Astrocyte of the cerebellum (primary cell): ENCODE results near the gene ACVR1B.

ENCODE experiments used
- DNase-seq: peaks from one replicate; pipeline ENCODE4 v3.0.0-alpha.2; 2011; ENCODE audit warnings: low read depth
- H3K4me3 ChIP-seq: 2 replicates; pipeline ENCODE4 v1.5.1; 2011; ENCODE audit warnings: mild to moderate bottlenecking, low read depth, low read length, moderate library complexity
- in situ Hi-C: cut with HindIII; loops from 2 replicates; pipeline ENCODE4 v1.10.0; 2017; ENCODE audit warnings: low sequenced_read_pairs
- TF ChIP-seq, protein P1 (sequence below): IDR thresholded peaks from 2 replicates; pipeline ENCODE4 v1.5.1; 2012; ENCODE audit warnings: low read length, low read depth, moderate library complexity, mild to moderate bottlenecking; ENCODE audit errors: missing control alignments

ACVR1B gene

DNA sequence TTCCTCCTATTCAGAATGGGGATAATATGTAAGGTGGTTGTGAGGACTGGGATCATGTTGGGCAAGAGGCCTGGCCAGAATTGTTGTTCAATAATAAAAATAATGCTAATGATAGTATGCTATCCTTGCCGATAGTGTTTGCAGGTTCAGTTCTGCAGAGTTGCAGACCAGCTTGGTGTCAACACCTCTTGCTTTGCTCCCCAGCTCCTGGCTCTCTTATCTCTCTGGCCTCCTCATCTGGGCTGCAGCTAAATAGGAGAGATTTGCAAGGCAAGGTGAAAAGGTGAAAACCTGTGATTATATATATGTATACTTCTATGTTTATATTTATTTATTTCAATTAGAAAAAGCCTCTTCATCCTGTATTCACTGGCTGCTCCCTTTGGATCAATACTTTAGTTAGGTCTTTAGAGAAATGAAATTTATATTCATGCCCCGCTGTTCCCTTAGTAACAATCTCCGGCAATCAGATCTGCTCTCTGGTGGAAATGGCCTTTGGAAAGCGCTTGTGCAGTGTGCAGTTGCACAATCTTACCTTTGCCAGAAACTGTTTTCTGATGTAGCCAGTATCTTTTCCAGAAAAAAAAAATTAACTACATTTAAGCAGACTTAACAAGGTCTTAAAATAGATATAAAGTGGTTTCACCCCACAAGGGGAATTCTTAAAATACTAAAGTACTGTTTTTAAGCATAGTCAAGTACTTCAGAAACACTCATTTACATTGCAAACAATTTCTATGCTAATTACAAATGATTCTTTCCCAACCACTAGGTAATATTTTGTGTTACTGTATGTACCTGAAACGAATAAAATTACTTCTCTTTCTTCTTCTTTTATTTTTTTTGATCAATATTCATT, 19.1 kb upstream of the ACVR1B start:
- TF ChIP-seq, protein P1, sequence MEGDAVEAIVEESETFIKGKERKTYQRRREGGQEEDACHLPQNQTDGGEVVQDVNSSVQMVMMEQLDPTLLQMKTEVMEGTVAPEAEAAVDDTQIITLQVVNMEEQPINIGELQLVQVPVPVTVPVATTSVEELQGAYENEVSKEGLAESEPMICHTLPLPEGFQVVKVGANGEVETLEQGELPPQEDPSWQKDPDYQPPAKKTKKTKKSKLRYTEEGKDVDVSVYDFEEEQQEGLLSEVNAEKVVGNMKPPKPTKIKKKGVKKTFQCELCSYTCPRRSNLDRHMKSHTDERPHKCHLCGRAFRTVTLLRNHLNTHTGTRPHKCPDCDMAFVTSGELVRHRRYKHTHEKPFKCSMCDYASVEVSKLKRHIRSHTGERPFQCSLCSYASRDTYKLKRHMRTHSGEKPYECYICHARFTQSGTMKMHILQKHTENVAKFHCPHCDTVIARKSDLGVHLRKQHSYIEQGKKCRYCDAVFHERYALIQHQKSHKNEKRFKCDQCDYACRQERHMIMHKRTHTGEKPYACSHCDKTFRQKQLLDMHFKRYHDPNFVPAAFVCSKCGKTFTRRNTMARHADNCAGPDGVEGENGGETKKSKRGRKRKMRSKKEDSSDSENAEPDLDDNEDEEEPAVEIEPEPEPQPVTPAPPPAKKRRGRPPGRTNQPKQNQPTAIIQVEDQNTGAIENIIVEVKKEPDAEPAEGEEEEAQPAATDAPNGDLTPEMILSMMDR = no peak
- H3K4me3 ChIP-seq = no peak overlapping the region
- in situ Hi-C loops = no loop called here
- no peak for DNase-seq

GRCh38 chr12:51934080-51934479, 17.4 kb upstream of the ACVR1B start:
- in situ Hi-C loops = no loop called here
- TF ChIP-seq, protein P1 = no peak

DNA sequence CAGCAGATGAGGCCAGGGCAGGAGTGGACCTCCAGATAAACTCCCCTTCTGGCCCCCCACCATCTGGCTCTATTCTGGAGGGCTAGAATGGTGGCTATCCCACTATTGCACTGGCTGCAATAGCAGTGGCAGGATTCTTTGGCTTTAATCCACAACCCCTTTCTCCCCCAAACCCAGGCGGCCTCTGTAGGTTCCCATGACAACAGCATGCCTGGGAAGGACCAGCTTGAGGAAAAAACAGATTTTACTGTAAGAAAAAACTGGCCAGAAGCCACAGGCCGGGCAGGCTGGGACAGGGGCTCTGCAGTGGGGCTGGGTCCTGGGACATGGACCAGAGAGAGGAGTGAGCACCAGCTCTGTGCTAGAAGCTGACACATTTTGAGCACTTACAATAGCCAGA, 13.6 kb upstream of the ACVR1B start:
- DNase-seq = no peak
- in situ Hi-C loops = no loop called here
- H3K4me3 ChIP-seq = no peak overlapping the region
- TF ChIP-seq, protein P1 = no peak

More at GRCh38 chr12:51934080-51934479, 17.4 kb upstream of the ACVR1B start:
- no peak overlapping the region for H3K4me3 ChIP-seq
- DNase-seq = no peak

DNA sequence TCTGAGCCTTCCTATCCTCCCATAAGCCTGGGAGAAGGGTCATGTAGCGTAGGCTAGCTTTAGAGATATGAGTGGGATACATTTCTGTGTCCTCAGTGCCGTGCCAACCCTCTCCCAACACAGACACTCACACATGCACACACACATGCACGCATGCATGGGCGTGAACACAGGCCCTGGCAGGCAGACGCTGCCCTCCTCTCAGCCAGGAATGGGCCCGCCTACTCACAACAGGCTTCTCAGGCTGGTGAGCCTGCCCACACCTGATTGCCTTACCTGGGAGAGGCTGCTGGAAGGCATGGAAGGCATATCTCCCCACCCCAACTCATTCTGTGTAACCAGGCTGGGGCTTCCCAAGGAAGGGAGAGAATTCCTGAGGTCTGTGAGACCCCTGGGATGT, 12.8 kb upstream of the ACVR1B start:
- DNase-seq = no peak
- H3K4me3 ChIP-seq = no peak overlapping the region
- TF ChIP-seq, protein P1 = no peak
- in situ Hi-C loops = no loop called here

- H3K4me3 ChIP-seq = no peak overlapping the region
- peak; percentile 34 for DNase-seq
- TF ChIP-seq, protein P1 = no peak
- in situ Hi-C loops = no loop called here
Measured at GRCh38 chr12:51941011-51941581, 10.4 kb upstream of the ACVR1B start.

- no peak for DNase-seq
- H3K4me3 ChIP-seq = no peak overlapping the region
- in situ Hi-C loops = no loop called here
- TF ChIP-seq, protein P1 = no peak
Measured at GRCh38 chr12:51941604-51942003, 9.9 kb upstream of the ACVR1B start.
